H1 (cell line): Measurements from ENCODE around the gene NELFCD. TPM values are rescaled to one million over a fixed set of nuclear protein-coding genes. Genes with fewer than 3 reads are reported as not detected.

Experiments
- CTCF ChIA-PET: fragments of 300-600 bp; sonication (Branson Sonifier 250); formaldehyde crosslinking; loops from one replicate; lab custom pipeline; 2021; ENCODE audit not compliant: partially characterized antibody; lab: Charles Lee
- POLR2A ChIA-PET: fragments of 300-600 bp; sonication (Branson Sonifier 250); formaldehyde crosslinking; loops from one replicate; lab custom pipeline; 2021; ENCODE audit warnings: inconsistent platforms; ENCODE audit not compliant: partially characterized antibody; lab: Charles Lee
- DNase-seq, 2 experiments: peaks; one replicate each; pipeline versions ENCODE4 v3.0.0 to v3.0.0-alpha.2; 2010 to 2022; ENCODE audit warnings: low spot score in 2 of 2, low read depth in 1 of 2, mixed read lengths in 1 of 2
- FAIRE-seq: peaks from 2 replicates; lab custom pipeline; 2011; peaks lifted over from hg19 to GRCh38; lab: Jason Lieb, UNC
- H2AFZ ChIP-seq: 2 replicates; pipeline ENCODE4 v1.8.1; 2012; ENCODE audit warnings: low read length, inconsistent platforms
- H2AK5ac ChIP-seq: 2 replicates; pipeline ENCODE4 v1.6.1; 2013; ENCODE audit warnings: low read depth, low read length
- H2BK120ac ChIP-seq: replicated peaks from 2 replicates; pipeline ENCODE3; 2013; ENCODE audit warnings: low read depth, low read length, inconsistent platforms
- H2BK12ac ChIP-seq: 2 replicates; pipeline ENCODE4 v1.6.1; 2013; ENCODE audit warnings: low read depth, low read length
- H2BK15ac ChIP-seq: 2 replicates; pipeline ENCODE4 v1.6.1; 2013; ENCODE audit warnings: low read length
- H2BK20ac ChIP-seq: 2 replicates; pipeline ENCODE4 v1.6.1; 2013; ENCODE audit warnings: low read length
- H2BK5ac ChIP-seq: 2 replicates; pipeline ENCODE4 v1.6.1; 2013; ENCODE audit warnings: low read depth, low read length
- H3K14ac ChIP-seq: 2 replicates; pipeline ENCODE4 v1.6.1; 2013; ENCODE audit warnings: inconsistent platforms; ENCODE audit not compliant: insufficient read length
- H3K18ac ChIP-seq: 2 replicates; pipeline ENCODE4 v1.6.1; 2013; ENCODE audit warnings: low read length; ENCODE audit errors: extremely low read depth
- H3K23ac ChIP-seq: 2 replicates; pipeline ENCODE4 v1.6.1; 2013; ENCODE audit warnings: inconsistent platforms; ENCODE audit not compliant: insufficient read length
- H3K23me2 ChIP-seq: 2 replicates; pipeline ENCODE4 v1.6.1; 2013; ENCODE audit warnings: low read depth, low read length
- H3K27ac ChIP-seq: 2 replicates; pipeline ENCODE4 v1.6.1; 2011; ENCODE audit warnings: low read depth, low read length, inconsistent platforms
- H3K27me3 ChIP-seq, 4 experiments: replicated peaks in 1 of 4; 1 replicate in 1 of 4; 2 replicates in 3 of 4; pipeline versions ENCODE4 v1.6.1 to v1.8.1; 2011 to 2013; ENCODE audit warnings: low read length in 3 of 4, mild to moderate bottlenecking in 3 of 4, inconsistent platforms in 2 of 4, mixed read lengths in 2 of 4, moderate library complexity in 1 of 4; ENCODE audit not compliant: control insufficient read depth in 3 of 4, insufficient read depth in 3 of 4; ENCODE audit errors: extremely low read depth in 1 of 4
- H3K36me3 ChIP-seq, 4 experiments: 2 replicates each; pipeline versions ENCODE4 v1.6.1 to v1.8.1; 2011 to 2013; ENCODE audit warnings: mild to moderate bottlenecking in 4 of 4, low read length in 3 of 4, moderate library complexity in 2 of 4, control low read depth in 1 of 4, inconsistent platforms in 1 of 4; ENCODE audit not compliant: insufficient read depth in 4 of 4, control insufficient read depth in 2 of 4
- H3K4ac ChIP-seq: replicated peaks from 2 replicates; pipeline ENCODE3; 2013; ENCODE audit warnings: low read length, low read depth, mixed read lengths, inconsistent platforms; ENCODE audit not compliant: insufficient read length
- H3K4me1 ChIP-seq, 4 experiments: replicated peaks in 1 of 4; 1 replicate in 1 of 4; 2 replicates in 3 of 4; pipeline versions ENCODE4 v1.6.1 to v1.8.1; 2011 to 2013; ENCODE audit warnings: low read length in 3 of 4, inconsistent platforms in 2 of 4, mixed read lengths in 1 of 4; ENCODE audit not compliant: insufficient read depth in 4 of 4, control insufficient read depth in 3 of 4
- H3K4me2 ChIP-seq, 2 experiments: 2 replicates each; pipeline versions ENCODE4 v1.6.1 to v1.8.1; 2011 to 2013; ENCODE audit warnings: low read depth in 2 of 2, low read length in 2 of 2, control low read depth in 1 of 2, inconsistent platforms in 1 of 2, mild to moderate bottlenecking in 1 of 2; ENCODE audit not compliant: insufficient read depth in 1 of 2
- H3K4me3 ChIP-seq, 4 experiments: fragments of 200-600, 300-600 bp in 1 of 4; sonication (generic), shearing (Covaris generic), sonication (Bioruptor Twin) in 1 of 4; 2 replicates each; pipeline versions ENCODE4 v1.5.1 to v1.8.1; 2011 to 2016; ENCODE audit warnings: low read length in 4 of 4, low read depth in 3 of 4, control low read depth in 2 of 4, inconsistent platforms in 2 of 4, mild to moderate bottlenecking in 2 of 4, mixed read lengths in 1 of 4, moderate library complexity in 1 of 4; ENCODE audit not compliant: insufficient read depth in 2 of 4; ENCODE audit errors: extremely low read depth in 1 of 4
- H3K56ac ChIP-seq: replicated peaks from 2 replicates; pipeline ENCODE3; 2013; ENCODE audit warnings: low read depth, mild to moderate bottlenecking, mixed read lengths, low read length, inconsistent platforms; ENCODE audit not compliant: insufficient read length
- H3K79me1 ChIP-seq: 2 replicates; pipeline ENCODE4 v1.6.1; 2013; ENCODE audit warnings: low read depth, low read length, control low read depth
- H3K79me2 ChIP-seq, 2 experiments: 2 replicates each; pipeline versions ENCODE4 v1.6.1 to v1.8.1; 2012 to 2013; ENCODE audit warnings: low read length in 2 of 2, mild to moderate bottlenecking in 2 of 2, inconsistent platforms in 1 of 2; ENCODE audit not compliant: insufficient read depth in 2 of 2, control insufficient read depth in 1 of 2
- H3K9ac ChIP-seq, 4 experiments: replicated peaks in 1 of 4; 1 replicate in 1 of 4; 2 replicates in 3 of 4; pipeline versions ENCODE4 v1.6.1 to v1.8.1; 2011 to 2013; ENCODE audit warnings: low read depth in 3 of 4, low read length in 3 of 4, control low read depth in 2 of 4, mild to moderate bottlenecking in 2 of 4, moderate library complexity in 2 of 4, inconsistent platforms in 1 of 4; ENCODE audit errors: extremely low read depth in 1 of 4
- H3K9me3 ChIP-seq, 2 experiments: 2 replicates each; pipeline versions ENCODE4 v1.6.1 to v1.8.1; 2012 to 2013; ENCODE audit warnings: mild to moderate bottlenecking in 2 of 2, moderate library complexity in 2 of 2, control low read depth in 1 of 2, inconsistent platforms in 1 of 2, low read depth in 1 of 2, low read length in 1 of 2, mixed read lengths in 1 of 2; ENCODE audit not compliant: insufficient read depth in 2 of 2
- H4K20me1 ChIP-seq, 2 experiments: replicated peaks in 1 of 2; 2 replicates each; pipeline versions ENCODE3 to v1.8.1; 2011 to 2013; ENCODE audit warnings: inconsistent platforms in 2 of 2, low read length in 2 of 2, mild to moderate bottlenecking in 1 of 2; ENCODE audit not compliant: insufficient read depth in 2 of 2, control insufficient read depth in 1 of 2
- H4K5ac ChIP-seq: 2 replicates; pipeline ENCODE4 v1.6.1; 2013; ENCODE audit warnings: low read length, low read depth, mixed read lengths, inconsistent platforms; ENCODE audit not compliant: insufficient read length
- H4K8ac ChIP-seq: 2 replicates; pipeline ENCODE4 v1.8.0; 2013; ENCODE audit warnings: mild to moderate bottlenecking, moderate library complexity, low read length, inconsistent platforms; ENCODE audit not compliant: insufficient read depth; ENCODE audit errors: extremely low read depth
- H4K91ac ChIP-seq: replicated peaks from 2 replicates; pipeline ENCODE3; 2013; ENCODE audit warnings: low read length, mixed read lengths, inconsistent platforms; ENCODE audit not compliant: insufficient read length
- WGBS, 2 experiments: shearing (Covaris generic) in 1 of 2; methylation state at CpG; one replicate each; pipeline versions ENCODE4 v1.1.6 to v1.1.7; 2013 to 2015; ENCODE audit warnings: low lambda C conversion rate in 2 of 2, mixed read lengths in 2 of 2, inconsistent platforms in 1 of 2, low coverage in 1 of 2, missing lambda C conversion rate in 1 of 2; ENCODE audit not compliant: insufficient replicate concordance in 2 of 2, insufficient coverage in 1 of 2, insufficient read length in 1 of 2; ENCODE audit errors: extremely low coverage in 1 of 2, missing lambda C conversion rate in 1 of 2; 5-methylcytosine and 5-hydroxymethylcytosine counted together
- polyA plus RNA-seq, 7 experiments: library from polyadenylated mRNA; depleted of rRNA in 3 of 7; stranded (reverse) in 5 of 7; unstranded in 2 of 7; fragments of >200 nt in 5 of 7; fragments of 200-250 nt in 2 of 7; gene quantifications; 1 replicate in 5 of 7; 2 replicates in 1 of 7; 4 replicates in 1 of 7; pipeline versions ENCODE4 v1.2.1 to v1.2.3, GENCODE V29; 2011 to 2013; ENCODE audit warnings: missing spikeins in 2 of 7, mixed read lengths in 2 of 7
- total RNA-seq: library from RNA; stranded (reverse); fragmentation: NEBNext Ultra II Directional; extraction: Animal tissue kit (Norgen Biotek cat#: 25700); gene quantifications from 2 replicates; pipeline ENCODE4 v1.2.1, GENCODE V29; 2021

The NELFCD gene
- total and polyA plus RNA-seq, 2 of the 8 experiments (the other 6 are each of a cell fraction or from before 2014, with no cell fraction given): 35.5 to 59.6 TPM

DNA sequence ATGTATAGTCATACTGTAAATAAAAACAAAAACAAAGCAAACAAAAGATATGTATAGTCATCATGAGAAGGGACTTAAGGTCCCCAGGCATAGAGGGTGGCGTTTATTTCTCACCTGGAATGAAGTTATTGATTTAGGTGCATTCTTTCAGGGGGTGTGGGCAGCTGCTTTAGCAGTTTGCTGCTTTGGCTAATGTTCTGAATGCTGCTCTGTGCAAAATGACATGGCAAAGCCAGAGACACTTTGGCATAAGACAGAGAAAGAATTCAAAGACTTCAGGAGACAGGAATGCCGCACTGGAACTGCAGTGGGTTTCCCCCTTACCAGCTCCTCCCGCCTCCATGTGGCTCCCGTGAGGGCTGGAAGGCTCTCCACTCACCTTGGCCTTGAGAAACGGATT, 36.4 kb upstream of the NELFCD start:
- Histone ChIP-seq H3K27ac (no peak overlapping the region), H3K56ac (no peak overlapping the region), H3K4me1 (no peaks in the 10 kb centered on the region), H4K8ac (no peak overlapping the region), H3K23me2 (no peaks in the 10 kb centered on the region), H4K20me1 (no peaks in the 10 kb centered on the region), H2BK15ac (no peak overlapping the region), H3K9me3 (no peaks in the 10 kb centered on the region), H3K4ac (no peak overlapping the region), H3K79me2 (no peaks in the 10 kb centered on the region), H2BK20ac (no peak overlapping the region), H4K91ac (no peak overlapping the region), H3K79me1 (no peaks in the 10 kb centered on the region), H2BK120ac (no peak overlapping the region), H3K14ac (no peak overlapping the region), H2BK5ac (no peak overlapping the region), H3K18ac (no peak overlapping the region), H3K23ac (no peak overlapping the region), H4K5ac (no peak overlapping the region), H3K36me3 (no peaks in the 10 kb centered on the region; a peak in 1 of 8 replicates), H3K4me3 (no peak overlapping the region), H2BK12ac (no peak overlapping the region), H3K27me3 (no peaks in the 10 kb centered on the region; a peak in 1 of 7 replicates), H3K9ac (no peak overlapping the region), H3K4me2 (no peak overlapping the region), H2AK5ac (no peak overlapping the region), H2AFZ (no peak overlapping the region)
- CTCF ChIA-PET: interaction anchor here (0.6 kb wide), 1 partner anchor 119 kb away, joined by 3 read pairs; no protein-coding TSS in a partner anchor
- 97% methylated on average over 5 of the region's 5 CpGs; no CpG with 5 or more reads in 1 of the 2 experiments for WGBS, 2 experiments
- POLR2A ChIA-PET: no interaction called here
- FAIRE-seq (no peak), DNase-seq (no peak)
